HG02798 (cell line): ENCODE results near the gene LARP4B.

ENCODE experiments used
- ATAC-seq: cut with Tn5 transposase; IDR thresholded peaks from one replicate; pipeline ENCODE4 v1.9.1; 2021; ENCODE audit warnings: mild to moderate bottlenecking; ENCODE audit not compliant: unreplicated experiment, poor library complexity

LARP4B gene

GRCh38 chr10:792792-793100 is 138.8 kb downstream of the LARP4B start:
- ATAC-seq: no peak

- ATAC-seq: no peak
Observed at GRCh38 chr10:792083-792791, 139.3 kb downstream of the LARP4B start.

- ATAC-seq: no peak
Observed at GRCh38 chr10:791639-792038, 139.9 kb downstream of the LARP4B start.

GRCh38 chr10:790821-791551 is 140.5 kb downstream of the LARP4B start:
- no peak for ATAC-seq

- no peak for ATAC-seq
Observed at GRCh38 chr10:789831-790701, 141.4 kb downstream of the LARP4B start.

- ATAC-seq: no peak
Observed at GRCh38 chr10:788796-789748, 142.4 kb downstream of the LARP4B start.

- no peak for ATAC-seq
Observed at GRCh38 chr10:787933-788651, 143.4 kb downstream of the LARP4B start.

- no peak for ATAC-seq
Observed at GRCh38 chr10:786633-787474, 144.7 kb downstream of the LARP4B start.

GRCh38 chr10:785861-786214 is 145.7 kb downstream of the LARP4B start:
- ATAC-seq: no peak

- no peak for ATAC-seq
Observed at GRCh38 chr10:785089-785860, 146.2 kb downstream of the LARP4B start.

- no peak for ATAC-seq
Observed at GRCh38 chr10:784403-785088, 147.0 kb downstream of the LARP4B start.

GRCh38 chr10:782751-783648 is 148.5 kb downstream of the LARP4B start:
- ATAC-seq: no peak

- no peak for ATAC-seq
Observed at GRCh38 chr10:780536-781524, 150.7 kb downstream of the LARP4B start.

GRCh38 chr10:778626-779330 is 152.7 kb downstream of the LARP4B start:
- no peak for ATAC-seq
